Endothelial cell (in vitro differentiated cells): ENCODE measurements around the gene FHOD3. TPM values are rescaled to one million over a fixed set of nuclear protein-coding genes. Genes with fewer than 3 reads are reported as not detected.

Experiments used
- DNase-seq: peaks from one replicate; pipeline ENCODE4 v3.0.0; 2021; ENCODE audit warnings: low spot score
- H3K27ac Mint-ChIP-seq: one replicate; pipeline ENCODE4 v1.8.0; 2021; ENCODE audit warnings: mixed read lengths, inconsistent platforms; ENCODE audit not compliant: unreplicated experiment
- H3K27me3 Mint-ChIP-seq: one replicate; pipeline ENCODE4 v1.8.0; 2021; ENCODE audit warnings: mild to moderate bottlenecking, moderate library complexity, mixed read lengths, inconsistent platforms; ENCODE audit not compliant: unreplicated experiment
- H3K36me3 Mint-ChIP-seq: one replicate; pipeline ENCODE4 v1.8.0; 2021; ENCODE audit warnings: mild to moderate bottlenecking, low read depth, mixed read lengths, inconsistent platforms; ENCODE audit not compliant: unreplicated experiment
- H3K4me1 Mint-ChIP-seq: one replicate; pipeline ENCODE4 v1.8.0; 2021; ENCODE audit warnings: mild to moderate bottlenecking, mixed read lengths, inconsistent platforms; ENCODE audit not compliant: unreplicated experiment
- H3K4me3 Mint-ChIP-seq: one replicate; pipeline ENCODE4 v1.8.0; 2021; ENCODE audit warnings: mild to moderate bottlenecking, mixed read lengths, inconsistent platforms; ENCODE audit not compliant: unreplicated experiment
- H3K9me3 Mint-ChIP-seq: one replicate; pipeline ENCODE4 v1.8.0; 2021; ENCODE audit warnings: mixed read lengths, inconsistent platforms; ENCODE audit not compliant: unreplicated experiment
- CTCF ChIP-seq: fragments of 200-600 bp; sonication (generic); IDR thresholded peaks from one replicate; pipeline ENCODE4 v1.5.0; 2021; ENCODE audit warnings: antibody characterized with exemption; ENCODE audit not compliant: unreplicated experiment
- total RNA-seq: library from RNA; stranded (reverse); fragmentation: NEBNext Ultra II Directional; extraction: Animal tissue kit (Norgen Biotek cat#: 25700); gene quantifications from one replicate; pipeline ENCODE4 v1.2.1, GENCODE V29; 2021; ENCODE audit not compliant: unreplicated experiment

FHOD3 gene
- total RNA-seq, 1 donor from 2014 or later, result 0.67 TPM

GRCh38 chr18:36652503-36652902 lies 355.0 kb downstream of the FHOD3 start:
- no peak overlapping the region for H3K4me3 Mint-ChIP-seq
- DNase-seq, result no peak
- H3K9me3 Mint-ChIP-seq, result no peaks in the 10 kb centered on the region
- no peak overlapping the region for H3K27ac Mint-ChIP-seq
- peaks cover 24% of the 10 kb centered on the region for H3K4me1 Mint-ChIP-seq
- H3K36me3 Mint-ChIP-seq, result no peaks in the 10 kb centered on the region
- no peaks in the 10 kb centered on the region for H3K27me3 Mint-ChIP-seq
- no peak for TF ChIP-seq CTCF

DNA sequence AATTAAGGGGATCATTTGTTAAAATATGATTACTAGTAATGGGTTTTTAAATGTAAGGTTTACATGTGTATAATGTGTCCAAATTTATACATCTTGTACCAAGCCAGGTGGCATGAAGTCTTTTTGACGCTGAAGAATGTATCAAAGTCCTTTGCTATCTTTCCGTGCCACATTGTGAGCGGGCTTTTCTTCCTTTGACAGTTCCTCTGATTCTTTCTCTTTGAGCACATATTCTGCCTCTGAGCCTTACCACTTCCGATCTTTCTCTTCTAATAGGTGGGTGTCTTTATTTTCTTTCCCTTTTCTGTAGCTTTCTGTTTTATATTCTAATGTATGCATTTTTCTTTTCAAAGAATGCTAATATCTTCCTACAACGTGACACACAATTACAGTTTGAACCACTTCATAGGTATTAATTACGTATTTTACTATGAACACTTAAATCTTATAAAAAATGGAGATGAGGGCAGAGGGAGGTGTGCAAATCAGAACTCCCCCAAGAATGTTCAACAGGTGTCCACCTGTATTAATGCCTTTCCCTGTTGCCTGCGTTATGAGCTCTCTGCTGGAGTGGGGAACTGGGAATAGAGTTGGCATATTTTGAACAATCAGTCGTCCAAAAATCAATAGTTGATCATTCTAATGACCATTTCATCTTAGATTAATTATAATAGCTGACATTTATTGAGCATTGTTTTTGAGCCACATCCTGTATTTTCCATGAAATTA lies 355.8 kb downstream of the FHOD3 start:
- Mint-ChIP-seq H3K27ac (no peak overlapping the region), H3K4me1 (peaks cover 24% of the 10 kb centered on the region), H3K9me3 (no peaks in the 10 kb centered on the region), H3K4me3 (no peak overlapping the region), H3K27me3 (no peaks in the 10 kb centered on the region), H3K36me3 (no peaks in the 10 kb centered on the region)
- no peak for DNase-seq
- TF ChIP-seq CTCF, result no peak

GRCh38 chr18:36653870-36654269 lies 356.4 kb downstream of the FHOD3 start:
- no peak for DNase-seq
- Mint-ChIP-seq H3K27ac (no peak overlapping the region), H3K9me3 (no peaks in the 10 kb centered on the region), H3K4me1 (peaks cover 24% of the 10 kb centered on the region), H3K27me3 (no peaks in the 10 kb centered on the region), H3K36me3 (no peaks in the 10 kb centered on the region), H3K4me3 (no peak overlapping the region)
- TF ChIP-seq CTCF, result no peak

DNA sequence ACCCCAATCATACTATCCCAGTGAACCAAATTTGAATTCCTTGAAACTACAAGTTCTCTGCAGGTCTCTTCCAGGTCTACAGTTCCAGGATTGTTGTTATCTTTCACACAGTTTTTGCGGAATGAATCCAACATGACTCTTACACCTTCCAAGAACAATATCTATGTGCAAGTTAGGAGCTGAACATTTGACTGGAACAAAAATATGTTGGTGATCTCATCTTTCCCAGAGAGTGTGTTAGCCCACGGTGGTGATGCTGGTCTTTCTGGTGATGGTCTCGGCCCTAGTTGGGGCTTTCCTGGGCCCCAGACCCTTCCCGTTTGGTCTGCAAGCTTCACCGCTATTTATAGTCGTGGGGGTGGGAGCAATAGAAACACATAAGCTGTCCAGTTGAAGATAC lies 357.6 kb downstream of the FHOD3 start:
- H3K4me3 Mint-ChIP-seq, result no peak overlapping the region
- H3K9me3 Mint-ChIP-seq, result no peaks in the 10 kb centered on the region

More for the DNA sequence above, 357.6 kb downstream of the FHOD3 start:
- Mint-ChIP-seq H3K36me3 (no peaks in the 10 kb centered on the region), H3K27ac (no peak overlapping the region), H3K27me3 (no peaks in the 10 kb centered on the region), H3K4me1 (peaks cover 17% of the 10 kb centered on the region)
- DNase-seq, result no peak
- no peak for TF ChIP-seq CTCF
